ENCODE measurements around the gene TUBB1.

TUBB1 gene

GRCh38 chr20:58988565-58988882, 30.7 kb upstream of the TUBB1 start:
- no peak overlapping the region for H3K27ac ChIP-seq (ENCODE audit: extremely low read depth, low read depth, low read length)

GRCh38 chr20:58989196-58989595, 30.0 kb upstream of the TUBB1 start:
- peaks cover 20 to 92% of the 10 kb centered on the region in 2 experiments; a peak in 2 of 3 replicates for H3K36me3 ChIP-seq (ENCODE audit: control insufficient read depth in 2 of 2, insufficient read depth in 1 of 2, low read length in 2 of 2)
- POLR2A ChIA-PET: interaction anchor here (0.8 kb wide), 1 partner anchor 8 kb away, joined by 3 read pairs; the partner anchor contains the start of gene NELFCD
- no peak for TF ChIP-seq ZNF280D (tag by site-specific recombination; IDR thresholded peaks at IDR 0.05)

More at GRCh38 chr20:58988565-58988882, 30.7 kb upstream of the TUBB1 start:
- Histone ChIP-seq H3K4me1 (ENCODE audit: control insufficient read depth, insufficient read depth, low read length) (no peaks in the 10 kb centered on the region), H3K9me3 (ENCODE audit: control insufficient read depth, insufficient read depth, low read depth, low read length) (no peaks in the 10 kb centered on the region), H3K4me3 (ENCODE audit: low read depth, low read length) (no peak overlapping the region), H3K36me3 (ENCODE audit: control insufficient read depth in 2 of 2, insufficient read depth in 1 of 2, low read length in 2 of 2) (peaks cover 17 to 85% of the 10 kb centered on the region in 2 experiments; a peak in 2 of 3 replicates)
- TF ChIP-seq ZSCAN5A (tag by site-specific recombination; IDR thresholded peaks at IDR 0.05) (no peak), SCRT2 (tag by site-specific recombination; IDR thresholded peaks at IDR 0.05) (no peak), MEIS1 (CRISPR knock-in tag; IDR thresholded peaks at IDR 0.05; ENCODE audit: borderline replicate concordance) (no peak), ZNF529 (tag by site-specific recombination; IDR thresholded peaks at IDR 0.05; ENCODE audit: insufficient replicate concordance) (no peak), BCL6B (tag by site-specific recombination; IDR thresholded peaks at IDR 0.05) (no peak), GFI1B (tag by site-specific recombination; IDR thresholded peaks at IDR 0.05) (no peak), ZNF560 (tag by site-specific recombination; IDR thresholded peaks at IDR 0.05; ENCODE audit: borderline replicate concordance) (no peak), ZBTB44 (tag by site-specific recombination; IDR thresholded peaks at IDR 0.05) (no peak), ZSCAN4 (tag by site-specific recombination; IDR thresholded peaks at IDR 0.05) (no peak), ZNF658 (tag by site-specific recombination; IDR thresholded peaks at IDR 0.05) (no peak)
- POLR2A ChIA-PET: interaction anchor here (0.8 kb wide), 1 partner anchor 8 kb away, joined by 3 read pairs; the partner anchor contains the start of gene NELFCD
- CTCF ChIA-PET: no interaction called here

More at GRCh38 chr20:58989196-58989595, 30.0 kb upstream of the TUBB1 start:
- Histone ChIP-seq H3K27ac (ENCODE audit: extremely low read depth, low read depth, low read length) (no peak overlapping the region), H3K4me3 (ENCODE audit: low read depth, low read length) (no peak overlapping the region), H3K4me1 (ENCODE audit: control insufficient read depth, insufficient read depth, low read length) (no peaks in the 10 kb centered on the region), H3K9me3 (ENCODE audit: control insufficient read depth, insufficient read depth, low read depth, low read length) (no peaks in the 10 kb centered on the region)
- CTCF ChIA-PET: interaction anchor here (1.1 kb wide), 1 partner anchor 119 kb away, joined by 3 read pairs; no protein-coding TSS in a partner anchor
